Measurements from ENCODE around the gene CCDC71L. TPM values are rescaled to one million over a fixed set of nuclear protein-coding genes. Genes with fewer than 3 reads are reported as not detected.
A peak's percentile ranks its signal among the peaks of the same experiment; 100 is the strongest.

CCDC71L gene
- 25.8 and 30.0 TPM in 2 replicates for polyA plus RNA-seq (2012; rRNA removed)
- 27.8 and 31.4 TPM in 2 replicates for polyA plus RNA-seq (2012; cell fraction: cytosol; rRNA removed)
- polyA plus RNA-seq (2012; cell fraction: nucleus; rRNA removed): 20.5 and 20.6 TPM in 2 replicates

GRCh38 chr7:106660862-106661720 is at the start of gene CCDC71L:
TSS of gene CCDC71L (minus strand) at chr7:106661158. CDS start at chr7:106660896, 262 bp downstream.
- DNase-seq: peak; percentile 96
- Histone ChIP-seq H3K27ac (ENCODE audit: low read depth in 2 of 2, low read length in 1 of 2) (peak within 1 kb of the TSS; percentile 86 to 98), H3K9me2 (no peaks in the 10 kb centered on the region), H3K9ac (peak within 1 kb of the TSS; percentile 89), H3K4me2 (peak within 1 kb of the TSS; percentile 86), H3K4me3 (ENCODE audit: low read depth in 2 of 2, low read length in 1 of 2) (peak within 1 kb of the TSS; percentile 71 to 100), H3F3A (replicated peaks; ENCODE audit: insufficient read depth) (peaks cover 40% of the 10 kb centered on the region), H2AFZ (ENCODE audit: low read depth) (peak within 1 kb of the TSS; percentile 38; the same call in 1 of the 2 replicates), H4K20me1 (ENCODE audit: insufficient read depth) (peaks cover 9% of the 10 kb centered on the region; the same call in 1 of the 2 replicates), H3K36me3 (replicated peaks in 1 of 2; ENCODE audit: control insufficient read depth in 1 of 2, insufficient read depth in 2 of 2, low read length in 1 of 2) (peaks cover 18 to 30% of the 10 kb centered on the region in 2 experiments), H3K4me1 (ENCODE audit: control insufficient read depth in 1 of 2, insufficient read depth in 2 of 2, low read depth in 1 of 2, low read length in 1 of 2) (peaks cover 9 to 20% of the 10 kb centered on the region in 2 experiments; a peak in 3 of 4 replicates), H3K9me3 (peaks cover 11% of the 10 kb centered on the region; the same call in 1 of the 2 replicates), H3K27me3 (ENCODE audit: insufficient read depth) (no peaks in the 10 kb centered on the region), H3K79me2 (ENCODE audit: insufficient read depth) (peaks cover 38% of the 10 kb centered on the region)
- ChIA-PET POLR2A (interaction anchor here (0.9 kb wide), 1 partner anchor 92 kb away, joined by 4 read pairs; no protein-coding TSS in a partner anchor), CTCF (interaction anchor here (0.6 to 5.2 kb wide), 42 partner anchors 9 to 507 kb away, joined by 3 to 54 read pairs (median 5); partner anchors contain the start of gene NAMPT)
- TF ChIP-seq CHD2 (IDR thresholded peaks at IDR 0.05; ENCODE audit: low read length, partially characterized antibody) (peak; percentile 86), USF1 (IDR thresholded peaks at IDR 0.05; ENCODE audit: borderline replicate concordance, low read depth) (0 out of 2 replicates have a peak, but pooled peaks have one; percentile 7), FOXM1 (IDR thresholded peaks at IDR 0.05; ENCODE audit: low read depth) (no peak), TCF12 (IDR thresholded peaks at IDR 0.05) (0 out of 2 replicates have a peak, but pooled peaks have one; percentile 33), SMC3 (IDR thresholded peaks at IDR 0.05; ENCODE audit: low read depth, low read length) (0 out of 2 replicates have a peak, but pooled peaks have one; percentile 16), NFIC (IDR thresholded peaks at IDR 0.05; ENCODE audit: borderline replicate concordance) (no peak), SIN3A (IDR thresholded peaks at IDR 0.05; ENCODE audit: borderline replicate concordance, low read depth, low read length) (peak; percentile 84; the same call in 1 of the 2 replicates), TAF1 (IDR thresholded peaks at IDR 0.05; ENCODE audit: borderline replicate concordance, low read depth, low read length) (peak; percentile 90), RCOR1 (IDR thresholded peaks at IDR 0.05; ENCODE audit: low read length) (no peak), NRF1 (IDR thresholded peaks at IDR 0.05; ENCODE audit: low read depth, low read length) (no peak), RFX5 (IDR thresholded peaks at IDR 0.05; ENCODE audit: low read length) (peak; percentile 71), MXI1 (IDR thresholded peaks at IDR 0.05; ENCODE audit: low read depth, low read length) (peak; percentile 69), TEAD4 (IDR thresholded peaks at IDR 0.05; ENCODE audit: borderline replicate concordance, insufficient read depth) (no peak), EP300 (IDR thresholded peaks at IDR 0.05; ENCODE audit: borderline replicate concordance in 1 of 2, low read depth in 1 of 2, low read length in 1 of 2) (peak; percentile 28 to 38; a peak in 2 of 4 replicates), USF2 (IDR thresholded peaks at IDR 0.05; ENCODE audit: borderline replicate concordance, low read depth, low read length) (no peak), PBX3 (IDR thresholded peaks at IDR 0.05) (peak; percentile 46), MAX (IDR thresholded peaks at IDR 0.05; ENCODE audit: low read depth) (peak; percentile 26; the same call in 1 of the 2 replicates), REST (IDR thresholded peaks at IDR 0.05; ENCODE audit: low read depth, low read length) (peak; percentile 59; the same call in 1 of the 2 replicates), ELF1 (IDR thresholded peaks at IDR 0.05) (peak; percentile 72), POLR2AphosphoS5 (IDR thresholded peaks at IDR 0.05; ENCODE audit: low read depth, low read length) (peak; percentile 75; the same call in 1 of the 2 replicates), YY1 (IDR thresholded peaks at IDR 0.05; ENCODE audit: low read depth) (peak; percentile 95), EZH2phosphoT487 (IDR thresholded peaks at IDR 0.05; ENCODE audit: borderline replicate concordance, low read depth) (no peak)
- WGBS (ENCODE audit: low lambda C conversion rate): 8% methylated on average over 25 of the region's 51 CpGs
